ENCODE measurements around the gene CCDC136.

Gene CCDC136

GRCh38 chr7:128791121-128791971 lies at the start of gene CCDC136:
Gene CCDC136 (plus strand): TSS chr7:128791968. CDS start chr7:128792412, 444 bp downstream.
- peak; percentile 74 to 76 for DNase-seq

GRCh38 chr7:128742206-128742605 lies 49.6 kb upstream of the CCDC136 start:
- no peak for DNase-seq

GRCh38 chr7:128743112-128743772 lies 48.5 kb upstream of the CCDC136 start:
- DNase-seq, result no peak

GRCh38 chr7:128744366-128744905 lies 47.3 kb upstream of the CCDC136 start:
- no peak for DNase-seq

- no peak for DNase-seq
These were observed 46.1 kb upstream of the CCDC136 start for GRCh38 chr7:128745706-128746105.

GRCh38 chr7:128747327-128748079 lies 44.3 kb upstream of the CCDC136 start:
- DNase-seq, result no peak

- no peak for DNase-seq
These were observed 39.5 kb upstream of the CCDC136 start for GRCh38 chr7:128752251-128752650.

GRCh38 chr7:128755075-128755818 lies 36.5 kb upstream of the CCDC136 start:
- DNase-seq, result no peak

GRCh38 chr7:128755819-128756476 lies 35.8 kb upstream of the CCDC136 start:
- no peak for DNase-seq

GRCh38 chr7:128757203-128757602 lies 34.6 kb upstream of the CCDC136 start:
- DNase-seq, result no peak

GRCh38 chr7:128758553-128758952 lies 33.2 kb upstream of the CCDC136 start:
- DNase-seq, result no peak

GRCh38 chr7:128759242-128759641 lies 32.5 kb upstream of the CCDC136 start:
- DNase-seq, result no peak

- no peak for DNase-seq
These were observed 28.2 kb upstream of the CCDC136 start for GRCh38 chr7:128763541-128763940.

GRCh38 chr7:128767475-128768110 lies 24.2 kb upstream of the CCDC136 start:
- no peak for DNase-seq

- DNase-seq, result no peak
These were observed 21.5 kb upstream of the CCDC136 start for GRCh38 chr7:128770233-128770632.

GRCh38 chr7:128773604-128774003 lies 18.2 kb upstream of the CCDC136 start:
- no peak for DNase-seq

GRCh38 chr7:128774029-128774689 lies 17.6 kb upstream of the CCDC136 start:
- no peak for DNase-seq

- DNase-seq, result no peak
These were observed 16.8 kb upstream of the CCDC136 start for GRCh38 chr7:128774921-128775320.

GRCh38 chr7:128775744-128776474 lies 15.9 kb upstream of the CCDC136 start, which contains the start of gene OPN1SW:
Gene OPN1SW (minus strand): TSS chr7:128775794. CDS start chr7:128775781, 13 bp downstream.
- DNase-seq, result no peak

All from activated CD4-positive, alpha-beta T cell treated with anti-CD3 and anti-CD28 coated beads for 4 hours (primary cell).